Measurements from ENCODE around the gene CDC16. TPM values are rescaled to one million over a fixed set of nuclear protein-coding genes. Genes with fewer than 3 reads are reported as not detected.

CDC16 gene
- total and polyA plus RNA-seq, 2 donors (not counting 1 experiment from before 2014, with no cell fraction given) = 94.8 to 127 TPM

DNA sequence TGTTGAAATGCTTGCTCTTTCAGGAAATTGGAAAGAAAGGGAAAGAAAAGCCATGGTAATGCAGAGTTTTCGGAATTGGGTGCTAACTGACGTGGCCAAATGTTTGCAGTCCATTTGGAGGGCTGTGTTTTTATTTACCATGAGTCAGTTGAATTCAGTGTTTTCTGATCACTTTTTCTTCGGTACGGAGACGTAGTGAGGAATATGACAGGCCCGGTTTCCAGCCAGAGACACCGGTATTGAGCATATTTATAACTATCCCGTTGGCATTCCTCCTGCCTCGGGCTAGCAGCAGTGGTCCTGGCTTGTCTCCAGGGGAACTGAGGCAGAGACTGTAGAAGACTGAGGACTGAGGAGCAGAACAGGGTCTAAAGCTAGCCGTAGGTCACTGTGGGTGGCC lies 1.0 kb downstream of the CDC16 start:
- peaks cover 4 to 32% of the 10 kb centered on the region in 2 experiments for H3K36me3 ChIP-seq (replicated peaks in 1 of 2; ENCODE audit: control extremely low read depth in 1 of 2, control insufficient read depth in 1 of 2, extremely low read depth in 1 of 2, insufficient read depth in 2 of 2, low read length in 1 of 2)
- H3K79me2 ChIP-seq (ENCODE audit: control insufficient read depth, insufficient read depth, low read length) = peaks cover 32% of the 10 kb centered on the region
- TF ChIP-seq EZH2 (IDR thresholded peaks at IDR 0.05; ENCODE audit: borderline replicate concordance, insufficient read depth, low read depth, low read length, poor library complexity, severe bottlenecking) = no peak
- TF ChIP-seq, protein P1, sequence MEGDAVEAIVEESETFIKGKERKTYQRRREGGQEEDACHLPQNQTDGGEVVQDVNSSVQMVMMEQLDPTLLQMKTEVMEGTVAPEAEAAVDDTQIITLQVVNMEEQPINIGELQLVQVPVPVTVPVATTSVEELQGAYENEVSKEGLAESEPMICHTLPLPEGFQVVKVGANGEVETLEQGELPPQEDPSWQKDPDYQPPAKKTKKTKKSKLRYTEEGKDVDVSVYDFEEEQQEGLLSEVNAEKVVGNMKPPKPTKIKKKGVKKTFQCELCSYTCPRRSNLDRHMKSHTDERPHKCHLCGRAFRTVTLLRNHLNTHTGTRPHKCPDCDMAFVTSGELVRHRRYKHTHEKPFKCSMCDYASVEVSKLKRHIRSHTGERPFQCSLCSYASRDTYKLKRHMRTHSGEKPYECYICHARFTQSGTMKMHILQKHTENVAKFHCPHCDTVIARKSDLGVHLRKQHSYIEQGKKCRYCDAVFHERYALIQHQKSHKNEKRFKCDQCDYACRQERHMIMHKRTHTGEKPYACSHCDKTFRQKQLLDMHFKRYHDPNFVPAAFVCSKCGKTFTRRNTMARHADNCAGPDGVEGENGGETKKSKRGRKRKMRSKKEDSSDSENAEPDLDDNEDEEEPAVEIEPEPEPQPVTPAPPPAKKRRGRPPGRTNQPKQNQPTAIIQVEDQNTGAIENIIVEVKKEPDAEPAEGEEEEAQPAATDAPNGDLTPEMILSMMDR (IDR thresholded peaks at IDR 0.05) = no peak
- H3K27me3 ChIP-seq (replicated peaks in 1 of 4; ENCODE audit: control extremely low read depth in 1 of 4, control insufficient read depth in 3 of 4, insufficient read depth in 4 of 4, low read length in 3 of 4) = peaks cover 0 to 2% (median 0%) of the 10 kb centered on the region in 4 experiments
- Mint-ChIP-seq H3K4me3 (peak overlapping the region; percentile 88), H3K4me1 (peaks cover 25% of the 10 kb centered on the region), H3K27me3 (peaks cover 2% of the 10 kb centered on the region), H3K27ac (peak overlapping the region; percentile 87), H3K9me3 (ENCODE audit: insufficient read depth) (no peaks in the 10 kb centered on the region)
- peak overlapping the region; percentile 83 for H3K4me2 ChIP-seq (replicated peaks; ENCODE audit: low read depth, low read length, poor library complexity, severe bottlenecking)
- H4K20me1 ChIP-seq (ENCODE audit: control insufficient read depth, insufficient read depth, low read length, poor library complexity, severe bottlenecking) = peaks cover 31% of the 10 kb centered on the region
- H2AFZ ChIP-seq (ENCODE audit: insufficient read depth, low read depth, low read length, poor library complexity, severe bottlenecking) = peak overlapping the region; percentile 85
- peak overlapping the region; percentile 84 for H3K9ac ChIP-seq (ENCODE audit: low read length)
- no peak for ATAC-seq (ENCODE audit: low read depth)
- H3K4me3 ChIP-seq (ENCODE audit: control extremely low read depth in 1 of 5, extremely low read depth in 1 of 5, insufficient read depth in 1 of 5, low read depth in 2 of 5, low read length in 4 of 5) = peak overlapping the region in 4 of 5 experiments; percentile 70 to 82 (median 80)
- H3K27ac ChIP-seq (ENCODE audit: low read length in 2 of 2) = peak overlapping the region in 1 of 2 donors; percentile 75
- CTCF ChIA-PET = interaction anchor here (1.0 to 1.5 kb wide), 5 partner anchors 9 to 287 kb away, joined by 3 to 6 read pairs (median 3); no protein-coding TSS in a partner anchor
- intact Hi-C loops (cut with micrococcal nuclease) = loop anchor here (1.0 to 2.0 kb wide), 3 partner anchors 45 to 285 kb away; partner anchors contain the start of gene CHAMP1
- POLR2A ChIA-PET = interaction anchor here (1.2 to 1.7 kb wide), 2 partner anchors 46 to 125 kb away, joined by 3 to 6 read pairs; partner anchors contain the start of gene UPF3A
- peaks cover 9 to 10% of the 10 kb centered on the region in 2 donors for H3K4me1 ChIP-seq (ENCODE audit: control insufficient read depth in 2 of 2, insufficient read depth in 2 of 2, low read length in 2 of 2)
- DNase-seq = no peak
- no peaks in the 10 kb centered on the region for H3K9me3 ChIP-seq (ENCODE audit: control extremely low read depth in 1 of 3, control insufficient read depth in 2 of 3, insufficient read depth in 1 of 3, low read length in 2 of 3)
- WGBS (ENCODE audit: insufficient coverage) = 75% methylated on average over 10 of the region's 10 CpGs

DNA sequence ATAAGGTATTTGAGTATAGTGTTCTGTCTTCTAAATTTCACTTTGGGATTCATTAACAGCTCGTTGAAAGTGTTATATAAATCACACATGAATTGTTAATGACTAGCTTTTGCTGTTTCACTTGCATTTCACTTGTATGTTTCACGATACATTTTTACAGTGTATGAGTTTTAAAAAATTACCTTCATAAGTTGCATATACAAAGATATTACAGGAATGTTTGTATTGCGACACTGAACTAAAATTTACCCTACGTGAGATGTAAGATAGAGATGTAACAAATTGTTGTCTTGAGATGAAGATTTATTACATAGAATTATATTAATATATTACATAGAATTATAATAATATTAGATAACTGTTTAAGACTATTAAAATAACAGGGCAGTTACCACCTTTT lies 1.5 kb downstream of the CDC16 start:
- Histone ChIP-seq H3K36me3 (replicated peaks in 1 of 2; ENCODE audit: control extremely low read depth in 1 of 2, control insufficient read depth in 1 of 2, extremely low read depth in 1 of 2, insufficient read depth in 2 of 2, low read length in 1 of 2) (peaks cover 5 to 37% of the 10 kb centered on the region in 2 experiments), H3K27me3 (replicated peaks in 1 of 4; ENCODE audit: control extremely low read depth in 1 of 4, control insufficient read depth in 3 of 4, insufficient read depth in 4 of 4, low read length in 3 of 4) (no peaks in the 10 kb centered on the region), H2AFZ (ENCODE audit: insufficient read depth, low read depth, low read length, poor library complexity, severe bottlenecking) (no peak overlapping the region), H3K79me2 (ENCODE audit: control insufficient read depth, insufficient read depth, low read length) (peaks cover 32% of the 10 kb centered on the region), H4K20me1 (ENCODE audit: control insufficient read depth, insufficient read depth, low read length, poor library complexity, severe bottlenecking) (peaks cover 36% of the 10 kb centered on the region), H3K9me3 (ENCODE audit: control extremely low read depth in 1 of 3, control insufficient read depth in 2 of 3, insufficient read depth in 1 of 3, low read length in 2 of 3) (no peaks in the 10 kb centered on the region), H3K4me1 (ENCODE audit: control insufficient read depth in 2 of 2, insufficient read depth in 2 of 2, low read length in 2 of 2) (peaks cover 9 to 10% of the 10 kb centered on the region in 2 donors), H3K27ac (ENCODE audit: low read length in 2 of 2) (no peak overlapping the region), H3K4me3 (ENCODE audit: control extremely low read depth in 1 of 5, extremely low read depth in 1 of 5, insufficient read depth in 1 of 5, low read depth in 2 of 5, low read length in 4 of 5) (peak overlapping the region in 1 of 5 experiments; percentile 80), H3K9ac (ENCODE audit: low read length) (peak overlapping the region; percentile 84), H3K4me2 (replicated peaks; ENCODE audit: low read depth, low read length, poor library complexity, severe bottlenecking) (peak overlapping the region; percentile 83)
- ChIA-PET POLR2A (interaction anchor here (1.7 kb wide), 1 partner anchor 45 kb away, joined by 6 read pairs; the partner anchor contains the start of gene UPF3A), CTCF (interaction anchor here (1.0 to 1.5 kb wide), 4 partner anchors 10 to 288 kb away, joined by 3 to 6 read pairs (median 4); no protein-coding TSS in a partner anchor)
- Mint-ChIP-seq H3K4me3 (peak overlapping the region; percentile 88), H3K4me1 (peaks cover 25% of the 10 kb centered on the region), H3K27me3 (no peaks in the 10 kb centered on the region), H3K27ac (peak overlapping the region; percentile 87), H3K9me3 (ENCODE audit: insufficient read depth) (no peaks in the 10 kb centered on the region)
- DNase-seq = no peak
- TF ChIP-seq, protein P1 (IDR thresholded peaks at IDR 0.05) = no peak
- TF ChIP-seq EZH2 (IDR thresholded peaks at IDR 0.05; ENCODE audit: borderline replicate concordance, insufficient read depth, low read depth, low read length, poor library complexity, severe bottlenecking) = no peak
- no peak for ATAC-seq (ENCODE audit: low read depth)
- WGBS (ENCODE audit: insufficient coverage) = no CpG with 5 or more reads among the region's 4 CpGs
- intact Hi-C loops (cut with micrococcal nuclease) = no loop called here

Measured in B cell (primary cell).